Stimulated activated CD4-positive, alpha-beta T cell treated with anti-CD3 and anti-CD28 coated beads, Interleukin-4, amount 100 ng/mL, for 4 hours (primary cell): ENCODE measurements around the gene COX19.
A peak's percentile ranks its signal among the peaks of the same experiment; 100 is the strongest.
"Not testable (repeated sequence)": the region's sequence is repeated elsewhere in the genome, so short reads cannot be mapped to it uniquely, and the experiment has no call there.

Source experiments
- DNase-seq, 2 experiments: peaks; one replicate each; pipeline ENCODE4 v3.0.0-alpha.2; 2020

COX19 gene

GRCh38 chr7:959271-959670 is 16.1 kb downstream of the COX19 start:
- no peak for DNase-seq

DNA sequence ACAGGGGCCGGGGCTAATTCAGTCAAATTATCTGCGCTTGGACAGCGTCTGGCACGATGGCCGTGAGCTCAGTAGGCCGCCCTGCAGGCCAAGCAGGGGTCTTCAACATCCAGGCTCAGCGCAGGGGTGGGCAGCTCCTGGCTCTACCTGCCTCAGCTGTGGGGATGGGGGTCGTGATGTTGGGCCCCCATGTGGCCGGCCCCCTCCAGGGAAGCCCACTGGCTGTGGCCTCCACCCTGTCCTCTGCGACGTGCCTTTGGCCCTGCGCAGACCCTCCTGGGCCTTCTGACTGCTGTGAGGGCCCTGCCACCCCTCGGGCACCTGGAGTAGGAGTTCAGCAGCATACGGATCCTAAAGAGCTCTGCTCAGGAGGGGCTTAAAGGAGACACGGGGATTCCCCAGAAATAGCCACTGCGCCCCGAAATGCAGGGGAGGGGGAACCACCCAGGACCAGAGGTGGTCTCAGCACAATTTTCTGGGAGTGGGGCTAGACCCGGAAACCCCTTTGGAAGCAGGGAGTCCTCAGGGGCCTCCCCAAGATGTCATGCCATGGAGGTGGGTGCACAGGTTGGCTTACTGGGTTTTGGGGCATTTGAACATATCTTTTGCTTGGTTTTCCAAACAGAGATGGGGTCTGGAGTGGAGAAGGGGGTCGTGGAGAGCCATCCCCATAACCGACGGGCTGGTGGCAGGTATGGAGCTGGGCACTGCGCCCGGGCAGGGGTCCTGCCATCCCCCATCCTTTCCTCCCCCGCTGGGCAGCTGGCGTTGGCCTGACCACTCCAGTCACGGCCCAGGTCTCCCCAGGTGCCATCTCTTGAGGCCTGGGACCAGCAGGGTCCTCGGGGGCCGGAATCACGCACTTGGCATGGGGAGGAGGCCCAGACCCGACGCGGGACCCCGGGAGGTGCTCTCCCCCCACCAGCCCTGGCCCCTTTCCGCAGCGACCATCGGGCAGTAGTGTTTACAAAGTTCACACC is 16.8 kb downstream of the COX19 start:
- no peak for DNase-seq

- no peak for DNase-seq
These were observed 17.7 kb downstream of the COX19 start for GRCh38 chr7:957418-958220.

DNA sequence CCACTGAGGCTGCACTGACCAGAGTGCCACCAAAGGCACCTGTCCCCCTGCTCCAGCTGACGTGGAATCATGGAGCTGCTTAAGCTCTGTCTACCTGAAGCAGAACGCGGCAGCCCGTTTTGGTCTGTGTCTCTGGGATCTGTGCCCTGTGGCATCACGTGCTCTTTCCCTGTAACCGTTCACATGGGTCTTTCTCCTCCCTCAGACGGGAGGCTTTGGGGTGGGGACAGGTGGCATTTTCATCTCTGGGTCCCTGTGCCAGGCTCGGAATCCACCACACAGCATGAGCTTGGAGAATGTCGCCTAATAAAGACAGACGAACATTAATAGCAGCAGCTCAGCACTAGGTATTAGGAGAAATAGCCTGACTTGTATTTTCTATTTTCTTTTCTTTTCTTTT is 19.3 kb downstream of the COX19 start:
- DNase-seq: no peak

DNA sequence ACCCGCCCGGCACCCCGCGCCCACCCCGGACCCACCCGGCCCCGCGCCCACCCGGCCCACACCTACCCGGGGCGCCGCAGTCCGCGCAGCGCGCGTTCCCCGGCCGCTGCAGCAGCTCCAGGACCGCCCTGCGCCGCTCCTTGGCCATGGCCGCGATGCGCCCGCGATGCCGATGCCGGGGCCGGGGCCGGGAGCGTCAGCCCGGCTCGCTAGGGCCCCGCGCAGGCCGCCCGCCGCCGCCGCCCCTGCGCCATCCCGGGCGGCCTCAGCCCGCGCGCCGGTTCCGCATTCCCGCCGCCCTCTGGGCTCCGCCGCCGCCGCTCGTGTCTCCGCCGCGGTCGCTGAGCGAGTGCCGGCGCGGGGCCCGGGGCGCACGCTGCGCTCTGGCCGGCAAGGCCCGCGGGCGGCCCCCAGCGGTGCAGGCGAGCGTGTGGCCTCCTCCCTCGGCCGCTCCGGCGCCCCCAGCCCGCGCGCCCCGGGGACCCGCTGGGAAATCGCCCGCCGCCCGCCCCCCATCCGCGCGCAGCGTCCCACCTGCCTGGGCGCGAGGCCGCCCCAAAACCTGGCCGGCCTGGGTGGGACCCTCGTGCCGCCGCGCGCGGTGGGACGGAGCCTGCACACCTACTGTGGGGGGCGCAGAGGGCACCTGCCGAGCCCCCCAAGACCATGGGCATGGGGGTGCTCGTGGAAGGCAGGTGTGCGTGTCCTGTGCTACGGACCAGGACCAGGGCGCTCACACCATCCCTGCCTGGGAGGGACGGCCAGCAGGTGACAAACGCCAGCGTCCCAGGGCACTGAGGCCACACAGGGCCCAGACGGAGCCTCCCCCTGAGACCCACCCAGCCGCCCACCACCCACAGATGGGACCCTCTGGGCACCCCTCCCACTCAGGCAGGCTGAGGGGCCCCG is 20.8 kb downstream of the COX19 start, which contains the start of gene ADAP1:
TSS of gene ADAP1 (minus strand) at position 351 of the 909 bp plus-strand sequence. CDS start at position 148, 203 bp downstream.
- peak; percentile 41 to 69 for DNase-seq

GRCh38 chr7:953547-954327 is 21.6 kb downstream of the COX19 start:
- DNase-seq: no peak

DNA sequence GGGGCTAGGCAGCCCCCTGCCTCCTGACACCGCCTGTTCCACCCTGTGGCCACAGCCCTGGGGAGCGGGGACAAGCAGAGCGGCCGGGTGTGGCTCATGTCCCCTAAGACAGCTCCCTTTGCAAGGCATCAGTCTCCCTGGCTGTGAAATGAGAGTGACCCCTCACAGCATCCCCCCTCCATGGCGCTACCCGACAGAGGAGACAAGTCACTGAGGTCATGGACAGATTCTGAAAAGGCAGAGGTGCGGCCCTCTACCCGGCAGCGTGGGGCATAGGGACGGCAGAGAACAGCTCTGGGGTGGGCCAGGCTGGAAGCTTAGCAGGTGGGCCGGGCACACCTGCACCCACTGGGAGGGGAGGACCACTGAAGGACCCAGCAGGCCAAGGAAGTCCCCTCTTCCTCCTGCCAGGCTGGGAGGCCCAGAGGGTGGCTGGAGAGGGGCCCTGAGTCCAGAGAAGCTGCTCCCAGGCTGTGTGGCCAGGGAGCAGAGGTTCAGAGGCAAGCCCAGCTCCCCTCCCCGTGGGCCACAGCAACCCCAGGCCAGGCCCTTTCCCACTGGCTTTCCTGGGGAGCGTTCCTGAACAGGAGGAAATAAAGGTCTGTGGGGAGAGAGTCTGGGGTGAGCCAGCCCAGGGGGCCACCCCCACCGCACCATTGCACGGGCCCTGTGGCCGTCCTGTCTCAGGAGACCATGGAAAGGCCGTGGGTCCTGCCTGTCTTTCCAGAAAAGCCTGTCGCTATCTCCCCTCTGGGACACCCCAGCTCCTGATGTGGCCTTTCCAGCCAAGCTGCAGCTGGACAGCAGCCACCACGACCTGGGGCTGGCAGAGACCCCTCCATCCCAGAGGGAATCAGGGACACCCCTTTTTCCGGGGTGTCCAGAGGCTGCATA is 22.6 kb downstream of the COX19 start:
- no peak for DNase-seq

- no peak for DNase-seq
These were observed 23.3 kb downstream of the COX19 start for GRCh38 chr7:951881-952547.

DNA sequence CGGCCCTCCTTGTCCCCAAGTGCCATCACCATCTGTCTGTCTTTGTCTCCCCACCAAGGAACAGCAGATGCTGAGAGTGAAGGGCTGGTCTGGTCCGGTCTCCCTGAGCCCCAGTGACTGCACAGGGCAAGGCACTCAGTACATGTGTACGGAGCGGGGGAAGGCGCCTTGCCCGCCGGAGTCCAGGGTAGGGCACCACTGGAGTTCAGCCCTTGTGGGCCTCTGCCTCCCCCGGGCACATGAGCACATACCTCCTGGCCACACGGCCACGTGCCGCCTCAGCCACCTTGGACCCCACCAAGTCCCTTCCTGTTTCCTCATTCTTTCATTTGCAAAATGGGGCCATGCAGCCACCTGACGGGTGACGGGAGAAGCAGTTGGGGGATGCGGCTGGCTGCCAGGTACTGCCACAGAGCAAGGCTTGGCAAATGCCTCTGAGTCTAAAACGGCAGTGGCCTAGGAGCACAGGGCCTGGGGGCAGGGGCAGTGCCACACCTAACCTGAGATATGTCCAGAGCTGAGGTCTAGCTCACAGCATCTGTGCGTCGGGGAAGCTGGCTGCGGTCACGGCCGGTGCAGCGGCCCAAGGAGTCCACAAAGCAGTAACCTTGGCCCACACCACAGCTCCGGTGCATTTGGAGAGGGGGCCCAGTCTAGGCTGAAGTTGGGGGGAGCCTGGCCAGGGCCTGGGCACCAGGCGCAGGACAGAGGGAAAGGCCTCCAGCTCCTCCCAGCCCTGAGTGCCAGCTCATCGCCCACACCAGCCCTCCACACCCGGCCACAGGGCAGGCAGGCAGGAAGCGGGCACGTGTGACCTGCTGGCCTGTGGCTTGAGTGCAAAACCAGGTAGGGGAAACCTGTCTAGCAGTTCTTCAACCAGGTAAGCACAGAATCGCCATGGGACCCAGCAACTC is 26.1 kb downstream of the COX19 start:
- DNase-seq: no peak

DNA sequence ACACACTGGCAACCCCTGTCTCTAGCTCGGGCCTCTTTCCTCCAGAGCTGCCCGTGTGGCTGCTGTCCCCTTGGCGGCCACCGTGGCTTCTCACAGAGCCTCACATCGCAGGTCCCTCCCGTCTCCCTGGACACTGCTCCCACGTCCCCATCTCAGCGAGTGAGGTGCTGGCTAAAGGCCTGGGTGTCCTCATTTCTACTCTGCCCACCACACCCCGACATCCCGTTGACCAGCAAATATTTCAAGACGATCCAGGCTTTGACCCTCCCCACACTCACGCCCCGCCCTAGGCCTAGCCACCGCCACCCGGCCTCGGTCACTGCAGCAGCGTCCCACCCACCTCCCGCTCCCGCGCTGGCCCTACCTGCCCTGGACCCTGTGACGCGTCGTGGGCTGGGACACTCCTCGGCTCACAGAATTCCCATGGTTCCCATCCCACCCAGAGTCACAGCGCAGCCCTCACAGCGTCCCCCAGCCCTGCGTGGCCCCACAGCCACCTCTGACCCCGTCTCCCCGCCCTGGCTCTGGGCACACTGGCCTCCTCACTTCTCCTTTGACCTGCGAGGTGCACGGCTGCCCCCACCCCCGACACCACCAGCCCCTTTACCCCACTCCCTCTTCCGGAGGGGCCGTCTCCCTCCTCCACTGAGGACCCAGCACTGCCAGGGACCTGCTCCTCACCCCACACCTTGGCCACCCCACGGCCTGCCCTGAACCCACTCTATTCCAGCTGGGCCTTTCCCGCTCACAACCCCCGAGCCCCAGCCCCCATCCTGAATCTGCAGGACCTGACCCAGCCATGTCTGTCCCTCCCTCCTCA is 27.7 kb downstream of the COX19 start:
- DNase-seq: no peak

DNA sequence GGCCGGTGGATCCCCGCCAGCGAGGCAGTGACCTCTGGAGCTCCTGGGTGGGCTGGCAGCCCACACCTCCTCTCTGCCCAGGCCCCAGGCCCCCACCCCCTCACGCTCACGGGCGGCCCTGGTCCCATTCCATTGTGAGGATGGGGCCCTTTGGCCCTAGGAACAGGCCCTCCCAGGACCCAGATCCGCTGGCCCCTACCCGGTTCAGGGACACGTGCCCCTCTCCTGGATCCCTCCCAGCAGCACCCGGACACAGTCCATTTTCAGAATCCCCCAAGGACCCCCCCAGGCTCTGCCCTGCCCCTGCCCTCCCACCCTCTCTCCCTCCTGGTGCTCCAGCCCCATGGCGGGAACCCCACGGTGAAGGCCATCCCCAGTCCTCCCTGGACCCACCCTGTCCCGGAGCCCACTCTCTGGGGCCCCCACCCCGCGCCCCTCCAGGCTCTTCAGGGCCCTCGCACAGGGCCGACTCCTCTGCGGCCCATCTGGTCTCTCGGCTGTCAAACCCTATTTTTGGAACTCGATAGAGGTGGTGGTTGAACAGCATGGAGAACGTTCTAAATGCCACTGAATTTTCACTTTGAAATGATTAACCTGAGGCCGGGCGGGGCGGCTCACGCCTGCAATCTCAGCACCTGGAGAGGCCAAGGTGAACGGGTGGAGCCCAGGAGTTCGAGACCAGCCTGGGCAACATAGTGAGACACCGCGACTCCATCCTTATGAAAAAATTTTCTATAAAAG is 28.9 kb downstream of the COX19 start:
- no peak for DNase-seq

DNA sequence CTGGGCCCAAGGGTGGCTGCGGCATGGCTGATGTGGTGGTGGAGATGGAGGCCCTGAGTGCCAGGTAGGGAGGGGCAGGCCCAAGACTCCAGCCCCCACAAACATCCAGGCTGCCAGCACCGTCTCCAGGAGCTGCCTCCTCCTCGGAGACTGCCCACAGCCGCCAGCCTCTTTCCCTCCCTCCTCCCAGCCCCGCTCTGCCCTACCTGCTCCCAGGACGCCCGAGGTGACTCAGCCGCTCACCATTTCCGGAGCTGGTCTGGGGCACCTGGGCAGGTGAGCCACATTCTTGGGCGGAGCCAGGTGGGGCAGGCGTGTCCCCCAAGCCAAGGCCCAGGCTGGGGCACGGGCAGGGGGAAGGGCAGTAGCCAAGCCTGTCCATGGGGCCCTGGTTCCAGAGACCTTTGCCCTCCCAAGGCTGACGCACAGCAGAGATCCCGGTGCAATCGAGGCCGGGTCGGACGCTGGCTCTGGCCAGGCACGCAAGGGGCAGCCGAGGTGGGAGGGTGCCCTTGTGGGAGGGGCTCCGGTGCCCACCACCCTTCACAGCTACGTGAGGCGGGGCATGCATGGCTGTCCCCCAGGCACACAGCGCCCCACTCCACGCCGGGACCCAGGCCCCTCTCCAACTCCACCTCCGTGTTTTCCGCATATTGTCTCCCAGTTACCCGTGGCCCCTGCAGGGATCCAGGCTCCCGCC is 29.6 kb downstream of the COX19 start:
- no peak for DNase-seq

DNA sequence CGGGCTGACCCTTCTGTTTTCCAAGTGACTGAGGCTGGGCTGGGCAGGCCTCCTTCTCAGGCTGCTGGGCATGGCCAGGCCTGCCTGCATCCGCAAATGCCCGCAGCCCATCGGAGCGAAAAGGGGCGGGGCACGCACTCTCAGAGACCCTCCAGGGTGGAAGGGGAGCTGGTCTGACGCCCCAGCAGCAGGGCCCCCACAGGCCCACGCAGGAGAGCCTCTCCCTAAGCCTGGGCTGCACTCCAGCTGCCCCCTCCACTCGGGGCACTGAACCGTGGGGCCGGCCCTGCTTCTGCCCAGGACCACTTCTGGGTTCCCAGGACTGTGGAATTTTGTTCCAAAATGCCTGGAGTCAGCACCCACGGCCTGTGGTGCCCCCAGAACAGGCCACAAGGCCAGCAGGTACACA is 30.2 kb downstream of the COX19 start:
- no peak for DNase-seq

DNA sequence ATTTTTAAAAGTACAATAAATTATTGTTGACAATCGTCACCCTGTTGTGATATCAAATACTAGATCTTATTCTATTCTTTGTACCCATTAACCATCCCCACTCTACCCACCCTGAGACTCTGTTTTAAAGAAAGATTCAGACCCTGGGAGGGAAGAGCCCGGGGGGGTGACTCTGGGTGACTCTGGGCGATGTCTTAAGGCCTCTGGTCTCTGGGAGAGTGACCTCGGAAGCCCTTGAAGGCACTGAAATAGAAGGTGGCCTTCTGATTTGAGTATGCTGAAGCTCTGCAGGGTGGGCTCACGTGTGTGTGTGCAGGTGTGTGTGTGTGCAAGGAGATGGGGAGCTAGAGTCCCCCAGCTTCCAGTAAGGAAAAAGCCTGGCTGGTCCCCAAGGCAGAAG is 30.6 kb downstream of the COX19 start:
- no peak for DNase-seq

GRCh38 chr7:943793-944192 is 31.6 kb downstream of the COX19 start:
- not testable (repeated sequence) for DNase-seq

DNA sequence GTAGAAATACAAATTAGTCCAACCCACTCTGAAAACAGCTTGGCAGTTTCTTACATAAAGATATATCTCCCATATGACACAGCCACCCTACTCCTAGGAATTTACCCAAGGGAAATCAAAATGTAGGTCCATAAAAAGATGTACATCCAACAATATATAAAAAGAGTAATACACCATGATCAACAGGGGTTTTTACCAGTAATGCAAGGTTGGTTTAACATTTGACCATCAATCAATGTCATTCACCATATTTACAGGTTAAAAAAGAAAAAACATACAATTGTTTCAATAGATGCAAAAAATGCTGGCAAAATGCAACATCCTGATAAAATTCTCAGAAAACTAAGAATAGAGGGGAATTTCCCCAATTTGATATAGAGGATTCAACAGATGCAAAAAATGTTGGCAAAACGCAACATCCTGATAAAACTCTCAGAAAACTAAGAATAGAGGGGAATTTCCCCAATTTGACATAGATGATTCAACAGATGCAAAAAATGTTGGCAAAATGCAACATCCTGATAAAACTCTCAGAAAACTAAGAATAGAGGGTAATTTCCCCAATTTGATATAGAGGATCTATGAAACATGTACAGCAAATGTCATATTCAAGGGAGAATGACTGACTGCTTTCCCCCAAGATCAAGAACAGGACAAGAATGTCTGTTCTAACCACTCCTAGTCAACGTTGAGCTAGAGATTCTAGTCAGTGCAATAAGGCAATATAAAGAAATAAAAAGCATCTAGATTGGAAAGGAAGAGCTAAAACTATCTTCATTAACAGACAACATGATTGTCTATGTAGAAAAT is 34.5 kb downstream of the COX19 start:
- DNase-seq: no peak
